G401 (cell line): ENCODE results near the gene COIL. TPM values are rescaled to one million over a fixed set of nuclear protein-coding genes. Genes with fewer than 3 reads are reported as not detected.

Experiments used
- DNase-seq: peaks from one replicate; pipeline ENCODE4 v3.0.0-alpha.2; 2015; ENCODE audit warnings: low spot score
- in situ Hi-C: cut with HindIII; loops from 2 replicates; pipeline ENCODE4 v1.10.0; 2016; ENCODE audit warnings: low sequenced_read_pairs, mixed read lengths
- total RNA-seq: library from RNA; depleted of rRNA; stranded (reverse); fragments of >200 nt; shearing (Covaris generic); gene quantifications from 2 replicates; pipeline ENCODE4 v1.2.3, GENCODE V29; 2014; rRNA removed

COIL gene
- total RNA-seq, 1 experiment from 2014 or later = 25.3 TPM

DNA sequence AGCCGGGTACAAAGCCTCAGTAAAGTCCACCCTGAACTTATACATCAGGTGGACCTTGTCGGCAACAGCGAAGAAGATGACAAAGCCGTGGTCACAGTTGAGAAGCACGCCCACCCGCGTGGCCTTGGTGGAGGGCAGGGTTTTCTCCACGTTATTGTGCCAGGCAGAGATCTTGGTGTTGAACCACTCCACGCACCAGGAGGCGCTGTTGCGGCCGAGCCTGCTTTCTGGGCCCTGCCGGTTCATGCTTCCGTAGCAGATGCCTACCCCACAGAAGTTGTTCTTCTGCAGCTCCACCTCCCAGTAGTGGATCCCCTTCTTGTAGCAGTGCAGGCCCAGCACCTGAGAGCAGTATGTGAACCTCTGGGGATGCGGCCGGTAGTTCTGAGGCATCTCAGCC lies 69.1 kb downstream of the COIL start:
- DNase-seq = no peak
- in situ Hi-C loops = no loop called here

DNA sequence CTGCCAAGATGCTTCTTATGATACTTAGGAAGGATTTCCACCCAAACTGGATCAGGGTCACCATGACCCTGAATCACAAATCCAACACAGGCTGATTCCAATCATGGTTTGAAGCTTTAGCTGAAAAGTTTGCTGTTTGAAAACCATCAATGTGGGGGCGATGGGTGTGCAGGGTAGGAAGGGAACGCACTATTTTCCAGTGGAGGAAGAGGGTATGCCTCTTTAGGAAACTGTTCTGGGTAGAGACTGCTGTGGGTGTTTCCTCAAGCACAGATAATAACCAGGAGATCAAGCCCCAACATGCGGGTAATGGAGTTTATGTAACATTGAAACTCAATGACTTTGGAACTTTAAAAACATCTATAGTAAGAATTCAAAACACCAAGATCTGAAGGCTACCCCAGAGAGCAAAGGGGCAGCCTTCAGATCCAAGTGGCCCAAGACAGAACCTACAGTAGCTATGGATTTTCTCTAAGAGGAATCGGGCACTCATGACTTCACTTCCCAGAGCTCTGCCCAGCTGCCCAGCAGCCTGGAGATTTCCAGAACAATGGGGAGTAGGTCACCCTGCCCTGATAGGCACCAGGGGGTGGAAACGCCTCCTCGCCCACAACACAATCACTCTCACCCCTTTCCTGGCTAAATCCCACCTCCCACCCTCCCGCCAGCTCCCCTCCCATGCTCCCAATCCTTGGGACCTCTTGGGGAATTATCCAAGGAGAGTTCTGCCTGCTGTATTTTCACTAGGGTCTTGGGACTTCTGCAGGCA lies 69.8 kb downstream of the COIL start:
- in situ Hi-C loops = no loop called here
- DNase-seq = no peak

DNA sequence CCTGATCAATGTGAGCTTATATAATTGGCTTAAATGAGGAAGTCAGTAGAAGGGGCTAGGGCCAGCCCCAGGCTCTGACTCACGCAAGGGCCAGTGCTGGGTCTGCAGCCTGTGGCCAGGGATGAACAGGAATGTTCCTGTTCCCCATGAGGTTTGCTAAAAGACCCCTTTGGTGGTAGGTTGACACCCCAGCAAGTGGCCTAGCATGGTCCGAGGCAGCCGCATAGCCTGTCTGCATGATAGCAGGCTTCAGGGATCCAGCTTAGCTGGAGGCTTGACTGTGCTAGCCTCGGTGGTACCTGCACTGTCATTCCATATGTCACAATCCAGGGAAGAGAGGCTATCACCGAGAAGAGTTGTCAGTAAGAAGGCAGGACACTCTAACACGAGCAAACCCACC lies 70.5 kb downstream of the COIL start:
- in situ Hi-C loops = no loop called here

More for the DNA sequence above, 70.5 kb downstream of the COIL start:
- DNase-seq = no peak

Other genes with a start within 250 kb of the COIL start
- 0.51 and 1.7 TPM in 2 replicates for gene C17orf67, start 127.1 kb downstream of the COIL start, total RNA-seq
- 9.5 and 12.8 TPM in 2 replicates for gene DGKE, start 126.9 kb downstream of the COIL start, total RNA-seq
- 5.6 and 10.5 TPM in 2 replicates for gene TRIM25, start 47.0 kb downstream of the COIL start, total RNA-seq
- gene SCPEP1, start 17.1 kb upstream of the COIL start, total RNA-seq = 44.5 and 56.9 TPM in 2 replicates
- gene AKAP1, start 124.2 kb upstream of the COIL start, total RNA-seq = 5.4 and 5.7 TPM in 2 replicates